Measurements from ENCODE around the gene CDH23.

GRCh38 chr10:71772832-71773220 lies 376.1 kb downstream of the CDH23 start:
- TF ChIP-seq EZH2phosphoT487 (IDR thresholded peaks at IDR 0.05; ENCODE audit: borderline replicate concordance, low read length) (no peak), CTCF (conservative IDR thresholded peaks at IDR 0.05; ENCODE audit: low read depth, low read length) (no peak), EZH2 (IDR thresholded peaks at IDR 0.05; ENCODE audit: low read length, unreplicated experiment) (no peak)
